Right renal cortex interstitium (tissue), 3 donors: ENCODE measurements around the gene WDR72. TPM values are rescaled to one million over a fixed set of nuclear protein-coding genes. Genes with fewer than 3 reads are reported as not detected.

Experiments used
- DNase-seq, 3 donors: peaks; one replicate each; pipeline ENCODE4 v3.0.0-alpha.2; 2013; ENCODE audit warnings: low read depth in 3 of 3, low spot score in 2 of 3
- polyA plus RNA-seq, 3 donors: library from polyadenylated mRNA; unstranded; fragments of 120-200 nt; gene quantifications; one replicate each; pipeline ENCODE4 v1.2.1, GENCODE V29; 2013; ENCODE audit not compliant: insufficient read length in 3 of 3

The WDR72 gene
- polyA plus RNA-seq, 3 donors = 65.1 to 78.8 (median 67.7) TPM

DNA sequence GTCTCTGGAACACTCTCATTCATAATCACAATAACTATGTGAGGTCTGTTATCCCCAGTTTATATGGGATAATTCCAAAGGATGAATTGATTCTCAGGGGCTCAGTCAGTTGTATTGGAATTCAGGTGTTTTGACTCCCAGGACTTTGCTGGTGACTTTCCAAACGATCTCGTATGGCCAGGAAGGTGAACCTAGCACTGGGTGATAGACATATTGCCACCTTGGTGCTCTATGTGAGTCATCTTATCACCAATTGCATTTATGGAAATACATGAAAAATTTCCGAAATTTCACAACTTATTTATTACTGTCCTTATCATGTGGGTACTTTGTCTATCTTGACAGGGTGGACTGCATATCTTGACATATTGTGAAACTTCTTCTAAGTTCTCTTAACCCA is 287.3 kb downstream of the WDR72 start:
- no peak for DNase-seq

DNA sequence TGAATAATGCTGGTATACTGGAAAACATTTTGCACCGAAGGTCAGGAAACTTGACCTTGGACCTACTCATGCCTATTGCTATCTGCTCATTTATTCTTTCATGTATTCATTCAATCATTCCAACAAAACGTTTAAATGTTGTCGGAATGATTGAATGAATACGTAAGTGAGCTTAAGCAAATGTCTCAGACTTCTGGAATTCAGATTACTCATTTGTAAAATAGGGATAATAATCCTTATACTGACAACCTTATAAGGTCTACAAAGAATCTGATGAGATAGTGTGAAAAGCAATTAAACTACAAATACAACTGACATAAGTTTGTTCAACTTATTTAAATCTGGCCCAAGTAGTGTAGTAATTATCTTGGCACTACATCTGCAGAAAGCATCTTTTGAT is 288.7 kb downstream of the WDR72 start:
- DNase-seq = no peak

DNA sequence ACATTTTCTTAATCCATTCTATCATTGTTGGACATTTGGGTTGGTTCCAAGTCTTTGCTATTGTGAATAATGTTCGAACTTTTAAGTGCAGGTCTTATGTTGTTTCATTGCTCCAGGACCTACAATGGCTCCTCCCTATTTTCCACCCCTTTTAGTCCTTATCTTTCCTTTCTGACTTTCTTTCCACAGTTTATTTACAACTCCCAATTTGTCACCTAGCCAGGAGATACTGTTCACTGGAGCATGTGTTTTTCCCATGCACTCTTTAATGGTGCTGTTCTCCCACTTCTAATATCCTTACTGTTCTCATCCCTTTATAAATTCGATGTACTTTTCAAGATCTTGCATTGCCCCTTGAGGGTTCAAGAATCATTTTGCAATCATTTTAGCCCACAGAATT is 290.0 kb downstream of the WDR72 start:
- no peak for DNase-seq

Other genes starting within 250 kb of the WDR72 start
- gene UNC13C, start 218.8 kb upstream of the WDR72 start, polyA plus RNA-seq = 10 to 100 TPM in 2 of 3 donors, 1 to 10 TPM in 1; 8.2 to 12.9 (median 10.4) TPM